Motor neuron (in vitro differentiated cells): Measurements from ENCODE around the gene CTNNA1. TPM values are rescaled to one million over a fixed set of nuclear protein-coding genes. Genes with fewer than 3 reads are reported as not detected.
A peak's percentile ranks its signal among the peaks of the same experiment; 100 is the strongest.

Source experiments
- ATAC-seq, 8 experiments: fragments of 200-7000 bp; cut with Tn5 transposase; replicated peaks in 6 of 8; 2 replicates each; pipeline ENCODE4 v1.8.0; 2021; ENCODE audit warnings: mild to moderate bottlenecking in 8 of 8, moderate library complexity in 8 of 8
- H3K27ac ChIP-seq, 2 donors: fragments of 250-450 bp; sonication (Bioruptor Pico); 2 replicates each; pipeline ENCODE4 v1.9.0; 2021; ENCODE audit warnings: antibody characterized with exemption in 2 of 2, mild to moderate bottlenecking in 2 of 2, moderate library complexity in 1 of 2
- H3K4me1 ChIP-seq, 2 donors: fragments of 250-450 bp; sonication (Bioruptor Pico); replicated peaks in 1 of 2; 2 replicates each; pipeline ENCODE4 v1.6.1; 2021; ENCODE audit warnings: antibody characterized with exemption in 2 of 2, mild to moderate bottlenecking in 2 of 2, moderate library complexity in 1 of 2
- H3K4me3 ChIP-seq, 5 donors: fragments of 250-450 bp; sonication (Bioruptor Pico); 2 replicates each; pipeline ENCODE4 v1.9.0; 2021; ENCODE audit warnings: antibody characterized with exemption in 5 of 5, mild to moderate bottlenecking in 5 of 5, moderate library complexity in 4 of 5
- WGBS, 10 experiments: fragments of 450-650 bp; shearing (Covaris generic); methylation state at CpG; one replicate each; pipeline ENCODE4 v1.0.0; 2022; 5-methylcytosine and 5-hydroxymethylcytosine counted together
- in situ Hi-C, 9 experiments: fragments of 400-800 bp; cut with MboI; loops; one replicate each; pipeline ENCODE4 v1.15.0; 2021; ENCODE audit warnings: low sequenced_read_pairs in 9 of 9, low pct_unique_long_range_greater_than_20kb in 2 of 9; ENCODE audit not compliant: unreplicated experiment in 9 of 9
- total RNA-seq, 8 experiments: library from RNA; unstranded; fragments of 300-600 nt; gene quantifications; 2 replicates each; pipeline versions ENCODE4 v1.2.3 to v1.2.4, GENCODE V29; 2022

CTNNA1 gene
- total RNA-seq, 8 experiments from 2014 or later = 176 to 339 (median 205) TPM

DNA sequence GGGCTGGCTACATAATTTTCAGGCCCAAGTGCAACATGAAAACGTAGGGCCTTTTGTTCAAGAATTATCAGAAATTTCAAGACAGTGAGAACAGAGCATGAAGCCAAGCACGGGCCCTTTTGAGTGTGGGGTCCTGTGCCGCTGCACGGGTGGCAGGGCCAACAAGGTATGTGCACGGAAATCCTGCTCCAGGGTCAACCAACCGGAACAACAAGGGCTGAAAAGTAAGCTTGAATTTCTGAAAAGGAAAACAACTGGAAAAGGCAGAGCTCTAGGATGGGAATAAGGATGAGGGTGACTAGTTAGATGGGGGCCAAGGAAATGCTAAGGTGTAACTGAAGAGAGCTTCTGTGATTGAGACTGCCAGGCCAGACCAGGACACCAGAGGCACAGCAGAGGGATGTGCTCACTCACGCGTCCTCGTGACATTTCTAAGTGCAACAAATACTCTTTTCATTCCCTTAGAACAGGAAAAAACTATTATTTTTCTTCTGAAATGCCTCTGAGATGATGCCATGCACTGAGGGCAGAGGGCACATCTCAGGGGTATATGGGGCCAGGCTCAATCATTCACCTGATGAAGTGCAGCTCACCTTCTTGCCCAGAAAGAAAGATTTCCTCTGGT is 202.6 kb downstream of the CTNNA1 start:
- ATAC-seq = no peak
- in situ Hi-C loops = no loop called here
- Histone ChIP-seq H3K27ac (peak overlapping the region; percentile 66 to 70), H3K4me3 (no peak overlapping the region), H3K4me1 (peaks cover 45 to 48% of the 10 kb centered on the region in 2 donors)
- 47 to 100% (median 87%) methylated on average over 2 to 8 of the region's 9 CpGs; no CpG with 5 or more reads in 3 of the 10 experiments for WGBS, 10 experiments

DNA sequence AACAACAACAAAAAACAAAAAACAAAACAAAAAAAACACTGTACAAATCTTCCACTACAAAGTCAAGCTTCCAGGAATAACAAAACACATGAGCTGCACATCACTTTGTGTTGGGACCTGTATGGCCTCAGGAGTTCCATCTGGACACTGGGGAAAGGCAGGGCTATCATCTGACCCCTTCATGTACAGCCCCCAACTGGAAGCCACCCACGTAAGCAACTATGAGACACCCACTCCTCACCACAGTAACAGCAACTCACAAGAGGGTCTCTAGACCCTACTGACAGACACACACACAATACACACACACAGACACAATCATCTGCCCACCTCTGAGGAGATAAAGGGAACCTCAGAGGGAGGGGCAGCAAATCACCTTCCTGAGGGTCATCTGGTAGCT is 203.6 kb downstream of the CTNNA1 start:
- H3K4me3 ChIP-seq = no peak overlapping the region
- WGBS, 10 experiments = 80 to 100% (median 100%) methylated on average over 1 of the region's 1 CpG; no CpG with 5 or more reads in 4 of the 10 experiments
- peaks cover 45 to 50% of the 10 kb centered on the region in 2 donors for H3K4me1 ChIP-seq
- H3K27ac ChIP-seq = no peak overlapping the region
- in situ Hi-C loops = no loop called here
- no peak for ATAC-seq

DNA sequence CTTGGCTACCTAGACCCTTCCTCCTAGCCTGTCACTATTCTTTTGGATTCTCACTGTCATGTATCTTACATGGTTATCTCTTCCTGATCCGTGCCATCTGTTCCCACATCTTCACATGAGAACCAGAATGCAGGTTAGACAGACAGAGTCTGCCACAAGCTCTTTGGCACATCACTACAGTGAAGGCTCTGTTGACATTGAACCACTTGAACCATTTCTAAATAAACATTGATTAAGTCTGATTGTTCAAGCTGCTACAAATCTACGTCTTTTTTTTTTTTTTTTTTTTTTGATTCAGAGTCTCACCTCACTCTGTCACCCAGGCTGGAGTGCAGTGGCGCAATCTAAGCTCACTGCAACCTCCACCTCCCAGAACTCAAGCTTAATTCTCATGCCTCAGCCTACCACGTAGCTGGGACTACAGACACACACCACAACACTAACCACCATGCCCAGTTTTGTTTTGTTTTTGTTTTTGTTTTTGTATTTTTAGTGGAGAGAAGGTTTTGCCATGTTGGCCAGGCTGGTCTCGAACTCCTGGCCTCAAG is 207.0 kb downstream of the CTNNA1 start:
- ATAC-seq = no peak
- peaks cover 43 to 50% of the 10 kb centered on the region in 2 donors for H3K4me1 ChIP-seq
- in situ Hi-C loops = no loop called here
- H3K27ac ChIP-seq = no peak overlapping the region
- H3K4me3 ChIP-seq = no peak overlapping the region
- 76 to 100% (median 98%) methylated on average over 2 to 4 of the region's 5 CpGs for WGBS, 10 experiments

DNA sequence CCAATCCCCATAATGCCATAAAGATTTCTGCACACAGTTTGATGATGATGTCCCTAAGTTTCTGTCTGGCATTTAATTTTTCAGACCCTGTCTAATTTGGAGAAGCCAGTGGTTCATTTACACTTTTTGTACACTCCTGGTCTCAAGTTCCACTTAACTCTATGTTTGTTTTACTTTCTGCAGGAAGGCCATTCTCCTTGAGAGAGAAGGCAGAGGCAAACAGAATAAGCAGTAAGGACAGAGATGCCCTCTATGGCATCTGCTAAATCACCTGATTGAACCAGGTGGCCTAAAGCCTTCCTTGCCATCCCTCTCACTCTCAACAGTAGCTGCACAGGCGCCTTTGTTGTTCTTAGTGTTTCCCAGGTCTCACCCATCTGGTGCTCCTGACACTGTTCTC is 208.0 kb downstream of the CTNNA1 start:
- Histone ChIP-seq H3K4me1 (peaks cover 42 to 48% of the 10 kb centered on the region in 2 donors), H3K27ac (no peak overlapping the region), H3K4me3 (no peak overlapping the region)
- in situ Hi-C loops = no loop called here
- 67 to 100% (median 100%) methylated on average over 1 of the region's 1 CpG; no CpG with 5 or more reads in 6 of the 10 experiments for WGBS, 10 experiments
- no peak for ATAC-seq

DNA sequence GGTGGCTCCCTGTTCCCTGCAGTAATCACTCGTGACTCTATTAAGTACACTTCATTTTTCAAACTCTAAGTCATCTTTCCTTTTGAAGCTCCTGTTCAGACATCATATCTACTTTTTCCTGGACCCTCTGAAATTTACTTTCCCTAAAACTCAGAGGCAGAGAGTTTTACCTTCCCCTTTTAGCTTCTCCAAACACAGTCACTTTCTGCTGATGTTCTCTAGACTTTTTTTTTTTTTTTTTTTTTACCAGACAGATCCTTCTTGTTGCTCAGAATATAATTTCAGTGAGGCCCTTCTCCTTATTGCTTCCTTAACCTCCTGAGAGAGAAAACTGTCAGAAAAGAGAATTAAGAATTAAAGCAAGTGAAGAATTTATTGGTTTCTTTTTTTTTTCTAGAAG is 208.5 kb downstream of the CTNNA1 start:
- no peak overlapping the region for H3K27ac ChIP-seq
- WGBS, 10 experiments = 67 to 100% (median 87%) methylated on average over 1 of the region's 1 CpG; no CpG with 5 or more reads in 2 of the 10 experiments
- H3K4me3 ChIP-seq = no peak overlapping the region
- in situ Hi-C loops = no loop called here
- no peak for ATAC-seq
- H3K4me1 ChIP-seq = peaks cover 41 to 46% of the 10 kb centered on the region in 2 donors

DNA sequence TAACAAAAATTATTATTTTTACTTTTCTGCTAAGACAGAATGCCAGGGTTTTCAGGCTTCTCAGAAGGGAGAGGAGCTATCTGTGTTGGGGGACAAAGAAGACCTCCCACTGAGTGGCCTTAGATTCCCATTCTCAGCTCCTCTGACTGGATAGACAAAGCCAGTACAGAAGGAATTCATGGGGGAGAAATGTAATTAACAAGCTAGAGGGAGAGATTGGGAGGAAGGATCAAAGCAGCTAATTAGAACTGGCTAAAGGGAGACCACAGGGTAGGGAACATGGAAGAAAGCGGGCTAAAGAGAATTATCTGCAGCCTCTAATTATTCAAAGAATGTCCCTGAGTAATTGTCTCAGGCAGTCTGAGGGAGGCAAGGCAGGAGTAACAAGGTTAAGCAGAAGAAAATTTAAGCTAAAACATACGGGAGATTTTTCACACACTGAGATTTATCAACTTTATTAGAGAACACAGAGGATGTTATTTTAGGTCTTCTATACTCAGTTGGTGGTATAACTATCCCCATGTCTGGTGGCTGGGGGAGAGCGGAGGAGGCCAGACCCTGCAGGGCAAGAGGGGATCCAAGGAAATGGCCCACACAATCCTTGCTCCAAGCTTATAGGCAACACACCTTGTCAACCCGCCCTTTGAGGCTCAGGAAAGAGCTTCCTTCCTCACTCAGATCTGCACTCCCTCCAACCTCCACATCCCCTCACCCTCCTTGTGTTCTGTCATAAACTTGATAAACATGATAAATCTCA is 209.6 kb downstream of the CTNNA1 start:
- Histone ChIP-seq H3K4me3 (no peak overlapping the region), H3K4me1 (peaks cover 47 to 51% of the 10 kb centered on the region in 2 donors), H3K27ac (peak overlapping the region in 1 of 2 donors; percentile 50)
- ATAC-seq = no peak
- in situ Hi-C loops = no loop called here
- WGBS, 10 experiments = 63 to 96% (median 71%) methylated on average over 1 to 4 of the region's 4 CpGs; no CpG with 5 or more reads in 2 of the 10 experiments

DNA sequence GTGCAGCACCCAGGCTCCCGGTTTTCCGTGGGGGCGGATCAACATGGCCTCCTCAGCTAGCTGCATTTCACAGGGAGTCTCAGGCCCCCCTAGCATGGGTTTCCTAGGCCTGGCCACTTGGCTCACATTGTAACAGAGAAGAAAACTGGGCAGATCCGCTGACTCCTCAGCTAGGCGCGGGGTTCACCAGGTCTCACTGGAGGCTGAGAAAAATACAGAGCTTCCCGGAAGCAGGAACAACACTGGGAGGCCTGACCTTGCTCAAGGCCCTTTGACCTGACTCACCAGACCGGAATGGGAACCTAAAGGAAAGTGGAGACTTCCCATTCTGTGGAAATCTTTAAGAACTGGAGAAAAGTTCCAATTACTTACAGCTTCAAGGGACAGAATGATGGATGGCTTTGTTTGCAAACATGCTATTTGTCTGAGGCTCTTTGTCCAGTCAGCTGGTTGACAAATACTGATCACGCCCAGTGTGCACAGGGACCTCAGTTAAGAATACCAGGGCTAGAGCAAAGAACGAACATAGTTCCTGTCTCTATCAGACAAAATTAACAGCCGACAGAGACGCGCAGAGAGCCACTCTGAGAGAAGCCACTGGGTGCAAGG is 210.6 kb downstream of the CTNNA1 start:
- peak in 6 of 8 experiments; percentile 27 to 82 (median 72) for ATAC-seq
- H3K4me1 ChIP-seq = peaks cover 56 to 58% of the 10 kb centered on the region in 2 donors

DNA sequence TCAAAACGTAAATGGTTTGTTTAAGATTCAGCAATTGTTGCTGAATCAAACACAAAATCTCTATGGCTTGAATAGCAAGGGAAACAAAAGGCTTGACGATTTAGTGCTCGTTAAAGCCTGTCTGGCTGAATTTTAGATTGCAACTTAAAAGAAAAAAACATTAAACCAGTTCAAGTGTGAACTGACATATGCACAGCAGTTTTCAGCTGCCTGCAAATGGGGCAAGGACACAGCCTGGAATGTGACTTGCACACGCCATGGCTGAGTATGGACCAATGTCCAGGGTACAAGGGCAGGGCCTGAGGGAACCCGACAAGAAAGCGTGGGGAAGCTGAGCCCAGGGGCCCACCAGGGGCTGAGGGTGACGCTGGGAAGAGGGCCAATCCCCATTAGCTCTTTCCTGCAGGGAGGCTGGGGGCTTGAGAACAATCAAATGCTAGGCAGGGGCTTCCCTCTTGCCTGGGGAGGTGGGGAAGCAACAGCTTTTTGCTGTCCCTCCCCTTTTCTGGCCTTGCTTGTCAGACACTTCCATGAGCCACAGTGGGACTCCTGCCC is 211.5 kb downstream of the CTNNA1 start:
- H3K4me1 ChIP-seq = peaks cover 56 to 58% of the 10 kb centered on the region in 2 donors

More for the DNA sequence above, 210.6 kb downstream of the CTNNA1 start:
- in situ Hi-C loops = no loop called here
- H3K27ac ChIP-seq = peak overlapping the region; percentile 66 to 78
- no peak overlapping the region for H3K4me3 ChIP-seq
- WGBS, 10 experiments = 0 to 100% (median 64%) methylated on average over 1 to 11 of the region's 13 CpGs; no CpG with 5 or more reads in 2 of the 10 experiments

DNA sequence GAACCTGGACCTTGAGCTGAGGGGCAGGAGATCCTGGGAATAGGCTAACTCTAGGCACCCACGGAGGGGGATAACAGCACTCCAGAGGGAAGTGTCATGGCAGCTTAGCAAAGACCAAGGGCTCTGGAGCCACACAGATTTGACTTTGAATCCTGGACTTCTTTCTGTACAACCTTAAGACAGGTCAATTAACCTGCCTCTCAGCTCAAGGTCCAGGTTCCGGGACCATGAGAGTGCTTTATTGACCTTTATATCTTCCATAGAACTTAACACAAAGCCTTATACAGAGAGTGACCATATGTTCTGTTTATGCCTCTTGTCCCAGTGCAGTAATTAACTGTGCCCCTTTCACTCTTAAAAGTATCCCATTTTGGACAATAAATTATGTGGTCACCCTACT is 212.4 kb downstream of the CTNNA1 start:
- no peak for ATAC-seq
- H3K4me3 ChIP-seq = no peak overlapping the region
- in situ Hi-C loops = no loop called here
- 0 to 100% (median 63%) methylated on average over 1 to 2 of the region's 2 CpGs; no CpG with 5 or more reads in 4 of the 10 experiments for WGBS, 10 experiments
- H3K4me1 ChIP-seq = peaks cover 59% of the 10 kb centered on the region in 2 donors
- H3K27ac ChIP-seq = peak overlapping the region in 1 of 2 donors; percentile 1

More for the DNA sequence above, 211.5 kb downstream of the CTNNA1 start:
- peak overlapping the region; percentile 66 to 78 for H3K27ac ChIP-seq
- ATAC-seq = peak in 5 of 8 experiments; percentile 59 to 74 (median 70)
- H3K4me3 ChIP-seq = no peak overlapping the region
- WGBS, 10 experiments = 0 to 100% (median 33%) methylated on average over 1 to 7 of the region's 7 CpGs
- in situ Hi-C loops = no loop called here

DNA sequence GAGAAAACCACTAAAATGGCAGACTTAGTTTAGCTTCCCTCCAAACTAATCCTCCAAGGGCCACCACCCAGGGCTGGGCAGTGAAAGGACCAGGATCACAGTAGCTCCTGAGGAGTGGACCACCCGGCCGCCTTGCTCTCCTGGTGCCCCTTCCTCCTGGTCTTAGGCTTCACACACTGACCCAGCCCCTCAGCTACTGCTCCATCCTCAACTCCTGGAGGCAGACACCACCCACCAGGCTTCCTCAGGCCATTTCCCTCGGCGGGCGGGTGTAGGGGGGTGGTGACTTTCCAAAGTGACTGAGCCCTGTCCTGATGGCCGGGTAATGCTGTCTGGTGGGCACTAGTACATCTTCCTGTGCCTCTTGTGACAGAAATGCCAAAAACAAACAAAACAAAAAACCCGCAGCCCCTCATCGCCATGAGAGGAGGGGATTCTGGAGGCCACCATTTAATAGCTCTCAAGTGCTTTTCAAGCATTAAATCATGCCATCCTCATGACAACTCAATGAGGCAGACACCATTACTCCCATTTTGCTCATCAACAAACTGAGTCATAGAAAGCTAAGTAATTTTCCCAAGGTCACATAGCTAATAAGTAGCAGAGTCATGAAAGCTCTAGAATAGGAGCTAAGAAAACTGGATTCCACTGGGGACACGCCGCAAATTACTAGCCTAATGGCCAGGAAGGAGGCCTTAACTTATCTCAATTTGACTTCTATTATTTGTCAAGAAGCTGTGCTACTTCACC is 213.2 kb downstream of the CTNNA1 start:
- 90 to 100% (median 100%) methylated on average over 2 to 8 of the region's 10 CpGs; no CpG with 5 or more reads in 3 of the 10 experiments for WGBS, 10 experiments
- Histone ChIP-seq H3K4me1 (peaks cover 65 to 66% of the 10 kb centered on the region in 2 donors), H3K27ac (no peak overlapping the region), H3K4me3 (no peak overlapping the region)
- in situ Hi-C loops = no loop called here
- ATAC-seq = no peak

DNA sequence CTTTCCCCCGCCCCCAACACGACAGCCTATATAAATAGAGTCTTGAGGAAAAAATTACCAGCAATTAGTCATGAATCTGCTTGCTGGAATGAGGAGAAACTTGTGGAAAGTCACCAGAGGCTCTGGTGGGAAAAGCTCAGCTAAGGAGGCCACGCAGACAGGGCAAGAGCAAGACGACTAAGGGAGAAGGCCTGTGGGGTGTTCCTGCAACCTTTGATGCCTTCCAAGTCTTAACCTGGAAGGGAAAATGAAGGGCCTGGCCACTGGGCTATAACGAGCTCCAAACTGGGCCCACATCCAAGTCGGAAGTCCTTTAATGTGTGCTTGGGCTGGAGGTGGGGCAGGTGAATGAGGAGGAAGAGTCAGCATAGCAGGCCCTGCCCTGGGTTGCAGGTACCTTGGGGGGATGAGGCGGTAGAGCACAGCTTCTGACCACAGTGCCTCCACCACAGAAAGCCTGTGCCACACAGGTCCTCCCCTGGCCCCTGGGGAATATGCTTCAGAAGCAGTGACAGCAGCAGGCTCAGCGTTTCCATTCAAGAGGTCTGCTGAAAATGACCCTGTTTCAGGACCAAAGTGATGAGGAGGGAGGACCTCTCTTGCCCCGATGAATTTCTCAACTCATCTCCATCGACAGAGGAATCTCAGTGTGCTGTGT is 214.7 kb downstream of the CTNNA1 start:
- ATAC-seq = no peak
- in situ Hi-C loops = no loop called here
- WGBS, 10 experiments = 75 to 100% (median 87%) methylated on average over 1 to 5 of the region's 10 CpGs
- peaks cover 53 to 72% of the 10 kb centered on the region in 2 donors for H3K4me1 ChIP-seq
- H3K27ac ChIP-seq = no peak overlapping the region
- no peak overlapping the region for H3K4me3 ChIP-seq

DNA sequence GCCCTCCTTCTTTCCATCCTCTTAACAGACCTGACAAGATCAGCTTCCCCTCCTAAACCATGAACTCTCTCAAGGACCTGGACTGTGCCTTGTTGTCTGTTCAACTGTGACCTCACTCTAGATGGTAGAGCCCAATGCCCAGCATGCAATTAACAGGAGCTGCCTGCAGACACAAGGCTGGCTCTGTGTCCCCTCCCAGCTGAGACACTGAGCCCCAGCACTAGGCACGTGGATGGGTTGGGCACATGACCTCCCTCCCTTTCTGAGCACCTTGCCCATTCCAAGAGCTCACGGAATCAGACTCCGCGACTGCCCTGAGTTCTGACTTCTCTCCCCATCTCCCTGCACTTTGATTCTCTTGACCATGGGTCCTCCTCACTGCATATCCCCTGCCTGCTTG is 215.4 kb downstream of the CTNNA1 start:
- ATAC-seq = no peak
- Histone ChIP-seq H3K4me1 (peaks cover 52 to 72% of the 10 kb centered on the region in 2 donors), H3K27ac (no peak overlapping the region), H3K4me3 (no peak overlapping the region)
- 0 to 100% (median 80%) methylated on average over 1 to 4 of the region's 4 CpGs; no CpG with 5 or more reads in 5 of the 10 experiments for WGBS, 10 experiments
- in situ Hi-C loops = no loop called here
